Neural progenitor cell (in vitro differentiated cells): ENCODE measurements around the gene MYBPH.

Experiments used
- EZH2 ChIP-seq: fragments of 200-600 bp; sonication (generic); IDR thresholded peaks from 2 replicates; pipeline ENCODE4 v1.6.1; 2017; ENCODE audit warnings: antibody characterized with exemption, mild to moderate bottlenecking, moderate library complexity
- EZH2phosphoT487 ChIP-seq: fragments of 200-600 bp; sonication (generic); IDR thresholded peaks from 2 replicates; pipeline ENCODE4 v1.6.1; 2017; ENCODE audit warnings: antibody characterized with exemption
- TF ChIP-seq, protein P1 (sequence below): fragments of 200-600 bp; sonication (generic); IDR thresholded peaks from 2 replicates; pipeline ENCODE4 v1.5.1; 2017; ENCODE audit warnings: antibody characterized with exemption, mild to moderate bottlenecking

DNA sequence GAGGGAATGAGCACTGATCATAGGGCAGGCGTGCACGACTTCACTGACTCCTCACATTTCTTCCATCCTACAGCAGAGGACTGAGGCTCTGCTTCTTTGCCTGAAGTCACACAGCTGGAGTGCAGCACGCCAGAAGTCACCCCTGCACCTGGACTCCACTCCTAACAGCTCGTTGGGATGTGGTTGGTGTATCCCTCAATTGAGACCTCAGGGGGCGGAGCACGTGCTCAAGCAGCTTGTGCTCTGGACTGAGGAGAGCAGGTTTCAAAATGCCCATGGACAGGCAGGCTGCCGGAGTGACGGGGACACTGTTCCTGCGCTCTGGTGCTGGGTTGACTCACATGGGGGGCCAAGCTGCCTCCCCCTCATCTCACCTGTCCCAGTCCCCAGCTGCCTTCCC is 39.9 kb upstream of the MYBPH start:
- no peak for TF ChIP-seq EZH2phosphoT487
- TF ChIP-seq, protein P1, sequence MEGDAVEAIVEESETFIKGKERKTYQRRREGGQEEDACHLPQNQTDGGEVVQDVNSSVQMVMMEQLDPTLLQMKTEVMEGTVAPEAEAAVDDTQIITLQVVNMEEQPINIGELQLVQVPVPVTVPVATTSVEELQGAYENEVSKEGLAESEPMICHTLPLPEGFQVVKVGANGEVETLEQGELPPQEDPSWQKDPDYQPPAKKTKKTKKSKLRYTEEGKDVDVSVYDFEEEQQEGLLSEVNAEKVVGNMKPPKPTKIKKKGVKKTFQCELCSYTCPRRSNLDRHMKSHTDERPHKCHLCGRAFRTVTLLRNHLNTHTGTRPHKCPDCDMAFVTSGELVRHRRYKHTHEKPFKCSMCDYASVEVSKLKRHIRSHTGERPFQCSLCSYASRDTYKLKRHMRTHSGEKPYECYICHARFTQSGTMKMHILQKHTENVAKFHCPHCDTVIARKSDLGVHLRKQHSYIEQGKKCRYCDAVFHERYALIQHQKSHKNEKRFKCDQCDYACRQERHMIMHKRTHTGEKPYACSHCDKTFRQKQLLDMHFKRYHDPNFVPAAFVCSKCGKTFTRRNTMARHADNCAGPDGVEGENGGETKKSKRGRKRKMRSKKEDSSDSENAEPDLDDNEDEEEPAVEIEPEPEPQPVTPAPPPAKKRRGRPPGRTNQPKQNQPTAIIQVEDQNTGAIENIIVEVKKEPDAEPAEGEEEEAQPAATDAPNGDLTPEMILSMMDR = no peak
- TF ChIP-seq EZH2 = no peak
